HG02571 (cell line): ENCODE data around the gene MMS19.
A peak's percentile ranks its signal among the peaks of the same experiment; 100 is the strongest.
"Not testable (repeated sequence)": the region's sequence is repeated elsewhere in the genome, so short reads cannot be mapped to it uniquely, and the experiment has no call there.

Experiments used
- ATAC-seq: cut with Tn5 transposase; IDR thresholded peaks from one replicate; pipeline ENCODE4 v1.9.1; 2021; ENCODE audit warnings: mild to moderate bottlenecking, moderate library complexity; ENCODE audit not compliant: unreplicated experiment

MMS19 gene

GRCh38 chr10:97427571-97428179 is 70.5 kb downstream of the MMS19 start:
- no peak for ATAC-seq

- no peak for ATAC-seq
Measured at GRCh38 chr10:97426776-97427570, 71.2 kb downstream of the MMS19 start.

GRCh38 chr10:97425964-97426775 is 72.1 kb downstream of the MMS19 start, which contains the start of gene PGAM1:
PGAM1 (plus strand) TSS chr10:97426191; CDS start chr10:97426308, 117 bp downstream.
- ATAC-seq, result peak; percentile 79

GRCh38 chr10:97423757-97424098 is 74.5 kb downstream of the MMS19 start:
- not testable (repeated sequence) for ATAC-seq

GRCh38 chr10:97416565-97416964 is 81.7 kb downstream of the MMS19 start:
- ATAC-seq, result no peak

GRCh38 chr10:97412891-97413304 is 85.3 kb downstream of the MMS19 start:
- no peak for ATAC-seq

GRCh38 chr10:97411406-97411805 is 86.8 kb downstream of the MMS19 start:
- no peak for ATAC-seq

- ATAC-seq, result no peak
Measured at GRCh38 chr10:97408496-97408992, 89.7 kb downstream of the MMS19 start.
